GM15510 (cell line): ENCODE measurements around the gene WNK1.

Experiments used
- POLR2A ChIP-seq: IDR thresholded peaks from 3 replicates; pipeline ENCODE4 v1.6.1; 2011; ENCODE audit warnings: borderline replicate concordance; ENCODE audit not compliant: insufficient read length; ENCODE audit errors: extremely low read depth

The WNK1 gene

GRCh38 chr12:931591-931990, 179.2 kb downstream of the WNK1 start:
- no peak for TF ChIP-seq POLR2A

DNA sequence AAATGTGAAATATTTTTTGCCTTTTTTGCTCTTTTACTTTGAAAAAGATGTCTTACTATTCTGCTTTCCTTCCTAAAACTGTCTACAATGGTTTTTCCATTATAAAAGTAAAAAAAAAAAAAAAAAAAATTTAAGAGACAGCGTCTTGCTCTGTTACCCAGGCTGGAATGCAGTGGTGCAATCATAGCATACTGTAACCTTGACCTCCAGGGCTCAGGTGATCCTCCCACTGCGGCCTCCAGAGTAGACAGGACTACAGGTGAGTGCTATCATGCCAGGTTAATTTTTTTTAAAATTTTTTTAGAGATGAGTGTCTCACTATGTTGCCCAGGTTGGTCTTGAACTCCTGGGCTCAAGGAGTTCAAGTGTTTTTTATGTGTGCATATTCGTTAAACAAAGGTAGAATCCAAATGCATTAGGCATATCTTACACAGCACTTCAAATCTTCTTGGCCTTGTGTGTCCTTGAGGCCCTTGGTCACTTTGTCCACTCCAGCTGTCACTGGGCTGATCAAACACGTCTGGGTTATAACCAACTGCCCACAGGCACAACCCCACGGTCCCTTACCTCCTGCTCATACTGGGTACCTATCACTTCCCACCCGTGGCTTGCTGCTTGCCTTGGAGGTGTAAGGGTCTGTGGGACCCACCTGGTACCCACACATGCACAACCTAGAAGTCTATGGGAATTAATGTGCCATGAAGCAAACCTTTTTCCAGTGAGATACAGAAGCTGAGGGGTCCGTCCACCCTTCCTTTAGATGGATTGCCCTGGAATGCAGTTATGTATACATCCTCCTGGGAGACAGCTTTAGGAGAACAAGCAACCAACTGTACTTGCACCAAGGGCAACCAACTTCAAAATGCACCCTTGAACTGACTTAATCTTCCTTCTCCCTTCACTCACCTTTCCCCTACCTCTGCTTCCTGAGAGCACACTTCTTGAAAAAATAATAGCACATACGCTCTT, 184.3 kb downstream of the WNK1 start:
- TF ChIP-seq POLR2A = no peak

DNA sequence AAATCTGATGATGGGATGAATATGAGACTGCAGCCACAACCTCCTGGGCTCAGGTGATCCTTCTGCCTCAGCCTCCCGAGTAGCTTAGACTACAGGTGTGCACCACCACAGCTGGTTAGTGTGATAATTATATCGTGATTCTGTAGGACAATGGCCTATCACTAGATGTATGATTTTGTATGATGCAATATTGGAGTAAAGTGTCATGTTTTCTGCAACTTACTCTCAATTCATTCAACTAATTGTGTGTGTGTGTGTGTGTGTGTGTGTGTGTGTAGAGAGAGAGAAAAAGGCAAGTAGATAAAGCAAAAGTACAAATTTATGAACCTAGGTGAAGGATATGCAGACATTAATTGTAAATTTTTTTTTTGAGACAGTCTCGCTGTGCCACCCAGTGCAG, 186.4 kb downstream of the WNK1 start:
- TF ChIP-seq POLR2A = no peak

- no peak for TF ChIP-seq POLR2A
Measured at GRCh38 chr12:943051-943450, 190.7 kb downstream of the WNK1 start.

- TF ChIP-seq POLR2A = no peak
Measured at GRCh38 chr12:944211-944610, 191.8 kb downstream of the WNK1 start.

DNA sequence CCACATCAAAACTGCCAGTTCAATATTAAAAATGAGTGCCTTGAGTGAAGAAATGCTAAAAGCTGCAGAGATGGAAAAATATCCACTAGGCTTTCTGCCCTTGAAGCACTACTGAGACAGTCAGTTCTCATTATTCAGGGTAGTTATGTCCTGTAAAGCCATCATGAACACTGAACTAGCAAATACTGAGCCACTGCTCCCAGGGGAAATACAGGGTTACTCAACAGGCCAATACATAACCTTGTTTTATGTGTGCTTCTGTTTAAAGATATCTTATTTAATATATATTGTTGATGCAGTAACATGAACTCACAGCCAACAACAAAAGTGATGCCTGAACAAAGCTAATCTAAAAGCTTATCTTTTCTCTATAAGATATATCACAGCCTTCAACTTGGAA, 193.8 kb downstream of the WNK1 start:
- TF ChIP-seq POLR2A = no peak

DNA sequence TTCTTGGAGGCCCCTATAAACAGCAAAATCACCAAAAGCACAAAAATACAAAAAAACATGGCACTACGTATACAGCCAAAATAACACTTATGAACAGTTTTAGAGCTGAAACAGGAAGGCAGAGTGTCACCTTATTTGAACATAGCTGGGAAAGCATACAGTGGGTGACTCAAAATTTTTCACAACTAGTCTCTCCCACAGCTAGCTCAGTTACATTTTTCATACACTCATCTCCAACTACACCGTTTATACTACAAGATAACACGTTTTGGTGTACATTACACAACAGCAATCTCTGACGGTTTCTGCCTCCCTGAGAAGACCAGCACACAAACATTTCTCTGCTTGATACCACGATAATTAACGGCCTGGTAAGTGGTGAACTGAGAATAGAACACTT, 194.3 kb downstream of the WNK1 start:
- no peak for TF ChIP-seq POLR2A

DNA sequence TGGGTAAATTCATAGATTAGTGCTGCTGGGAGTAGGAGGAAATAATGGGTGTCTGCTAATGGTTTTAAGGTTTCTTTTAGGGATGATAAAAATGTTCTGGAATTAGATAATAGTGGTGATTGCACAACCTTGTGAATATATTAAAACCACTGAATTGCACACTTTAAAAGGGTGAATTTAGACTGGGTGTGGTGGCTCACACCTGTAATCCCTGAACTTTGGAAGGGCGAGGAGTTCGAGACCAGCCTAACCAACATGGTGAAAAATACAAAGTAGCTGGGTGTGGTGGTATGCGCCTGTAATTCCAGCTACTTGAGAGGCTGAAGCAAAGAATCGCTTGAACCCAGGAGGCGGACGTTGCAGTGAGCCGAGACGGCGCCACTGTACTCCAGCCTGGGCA, 195.9 kb downstream of the WNK1 start:
- no peak for TF ChIP-seq POLR2A

DNA sequence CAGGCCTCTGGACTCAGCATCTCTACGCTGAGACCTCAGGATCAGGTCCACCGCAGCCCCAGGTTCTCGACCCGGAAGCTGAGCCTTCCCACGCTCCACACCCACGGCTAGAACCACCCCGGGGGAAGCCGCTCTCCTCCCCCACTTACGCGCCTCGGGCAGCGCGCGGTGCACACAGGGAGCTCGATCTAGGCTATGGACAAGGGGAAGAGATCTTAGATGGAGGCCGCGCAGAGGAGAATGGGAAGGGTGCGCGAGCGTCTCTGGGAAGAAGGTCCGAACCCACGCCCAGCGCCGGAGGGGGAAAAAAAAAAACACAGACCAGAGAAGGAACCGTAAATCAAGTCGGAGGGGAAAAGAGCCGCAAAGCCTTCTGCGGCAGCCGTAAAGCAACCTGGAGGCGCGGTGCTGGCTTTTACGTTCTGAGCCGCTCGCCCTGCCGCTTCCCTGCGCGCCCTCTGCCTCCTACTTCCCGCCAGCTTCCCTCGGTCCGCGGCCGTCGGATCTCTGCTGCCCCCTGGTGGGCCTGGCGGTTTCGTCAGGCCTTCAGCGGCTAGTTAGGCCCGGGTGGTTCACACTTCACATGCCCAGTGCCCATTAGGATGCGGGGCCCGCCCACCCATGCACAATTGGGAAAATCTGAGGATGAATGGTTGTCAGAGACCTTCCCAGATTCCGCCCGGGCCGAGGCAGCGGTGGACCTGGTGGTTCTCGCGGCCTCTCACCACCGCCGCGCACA, 197.2 kb downstream of the WNK1 start, which contains the start of gene RAD52:
TSS of gene RAD52 (minus strand) at position 242 of the 739 bp plus-strand sequence. CDS start 16,636 bp downstream, outside the sequence.
- TF ChIP-seq POLR2A = peak; percentile 83

- TF ChIP-seq POLR2A = no peak
Measured at GRCh38 chr12:951176-951575, 198.8 kb downstream of the WNK1 start.

- no peak for TF ChIP-seq POLR2A
Measured at GRCh38 chr12:953776-954175, 201.4 kb downstream of the WNK1 start.

- no peak for TF ChIP-seq POLR2A
Measured at GRCh38 chr12:954741-955140, 202.4 kb downstream of the WNK1 start.

DNA sequence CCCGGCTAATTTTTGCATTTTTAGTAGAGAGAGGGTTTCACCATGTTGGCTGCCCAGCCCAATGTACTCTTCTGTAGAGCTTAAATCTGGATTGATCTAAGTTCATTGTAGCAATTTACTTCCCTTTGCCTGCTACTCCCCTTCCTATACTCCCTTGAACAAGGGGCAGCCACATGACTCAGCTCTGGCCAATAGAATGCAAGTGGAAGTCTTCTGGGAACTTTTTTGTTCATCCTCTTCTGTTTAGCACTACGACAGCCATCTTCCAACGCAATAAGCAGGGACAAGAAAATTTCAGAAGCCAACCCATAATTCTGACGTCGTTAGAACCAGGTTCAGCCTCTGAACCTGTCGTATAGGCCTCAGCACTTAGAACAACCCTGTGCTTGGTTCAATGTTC, 203.6 kb downstream of the WNK1 start:
- TF ChIP-seq POLR2A = no peak

DNA sequence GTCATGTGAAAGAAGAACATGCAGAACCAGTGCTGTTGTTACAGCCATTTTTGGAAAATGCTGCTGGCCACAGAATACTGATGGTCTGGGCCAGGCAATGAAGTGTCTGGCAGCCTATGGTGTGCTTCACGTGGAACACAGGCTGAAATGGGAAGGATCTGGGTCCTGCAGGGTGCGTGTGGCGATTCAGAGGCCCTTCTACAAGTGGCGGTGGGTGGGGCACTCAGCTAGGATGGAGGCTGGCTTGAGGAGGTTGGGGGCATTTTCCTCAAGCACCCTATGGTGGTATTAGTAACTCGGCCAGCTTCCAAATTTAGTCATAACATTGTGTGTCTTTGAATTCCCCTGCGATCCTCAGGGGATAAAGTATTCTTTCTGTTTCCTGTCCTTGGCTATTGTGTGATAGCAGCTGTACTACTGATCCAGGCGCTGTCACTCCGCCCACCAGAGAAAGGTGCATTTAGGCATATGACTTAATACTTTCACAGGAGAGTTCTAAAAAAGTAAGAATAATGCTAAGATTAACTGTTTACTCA, 206.3 kb downstream of the WNK1 start:
- no peak for TF ChIP-seq POLR2A
